Rectal smooth muscle tissue (tissue), 1 donor: ENCODE measurements around the gene SSPN.
A peak's percentile ranks its signal among the peaks of the same experiment; 100 is the strongest.

ENCODE experiments used
- H3K27ac ChIP-seq: one replicate; pipeline ENCODE4 v1.7.0; 2013; ENCODE audit warnings: low read depth, low read length, inconsistent platforms
- H3K27me3 ChIP-seq: one replicate; pipeline ENCODE4 v1.7.0; 2013; ENCODE audit warnings: low read length; ENCODE audit not compliant: control insufficient read depth, insufficient read depth
- H3K36me3 ChIP-seq: one replicate; pipeline ENCODE4 v1.7.0; 2013; ENCODE audit warnings: low read length; ENCODE audit not compliant: control insufficient read depth, insufficient read depth
- H3K4me1 ChIP-seq: one replicate; pipeline ENCODE4 v1.7.0; 2013; ENCODE audit warnings: low read length; ENCODE audit not compliant: control insufficient read depth, insufficient read depth
- H3K4me3 ChIP-seq: one replicate; pipeline ENCODE4 v1.7.0; 2013; ENCODE audit warnings: low read length
- H3K9ac ChIP-seq: one replicate; pipeline ENCODE4 v1.7.0; 2013; ENCODE audit warnings: low read length

SSPN gene

GRCh38 chr12:26252946-26253345 is 57.6 kb downstream of the SSPN start:
- Histone ChIP-seq H3K27ac (no peak overlapping the region), H3K4me1 (no peaks in the 10 kb centered on the region)

GRCh38 chr12:26255893-26256645 is 60.7 kb downstream of the SSPN start:
- H3K4me3 ChIP-seq: no peak overlapping the region
- no peak overlapping the region for H3K27ac ChIP-seq
- H3K4me1 ChIP-seq: no peaks in the 10 kb centered on the region
- no peaks in the 10 kb centered on the region for H3K27me3 ChIP-seq
- no peak overlapping the region for H3K9ac ChIP-seq
- no peaks in the 10 kb centered on the region for H3K36me3 ChIP-seq

More at GRCh38 chr12:26252946-26253345, 57.6 kb downstream of the SSPN start:
- no peaks in the 10 kb centered on the region for H3K27me3 ChIP-seq
- no peak overlapping the region for H3K9ac ChIP-seq
- no peaks in the 10 kb centered on the region for H3K36me3 ChIP-seq
- H3K4me3 ChIP-seq: no peak overlapping the region

GRCh38 chr12:26264215-26264838 is 69.0 kb downstream of the SSPN start:
- Histone ChIP-seq H3K36me3 (no peaks in the 10 kb centered on the region), H3K4me3 (no peak overlapping the region), H3K27ac (no peak overlapping the region), H3K9ac (no peak overlapping the region), H3K4me1 (no peaks in the 10 kb centered on the region), H3K27me3 (no peaks in the 10 kb centered on the region)

GRCh38 chr12:26265606-26266005 is 70.2 kb downstream of the SSPN start:
- Histone ChIP-seq H3K36me3 (no peaks in the 10 kb centered on the region), H3K4me1 (no peaks in the 10 kb centered on the region), H3K27me3 (no peaks in the 10 kb centered on the region), H3K27ac (no peak overlapping the region), H3K9ac (no peak overlapping the region), H3K4me3 (no peak overlapping the region)

GRCh38 chr12:26266881-26267280 is 71.5 kb downstream of the SSPN start:
- Histone ChIP-seq H3K4me1 (peaks cover 3% of the 10 kb centered on the region), H3K27ac (no peak overlapping the region), H3K36me3 (no peaks in the 10 kb centered on the region), H3K4me3 (no peak overlapping the region), H3K9ac (no peak overlapping the region), H3K27me3 (no peaks in the 10 kb centered on the region)

- no peak overlapping the region for H3K4me3 ChIP-seq
- H3K27me3 ChIP-seq: no peaks in the 10 kb centered on the region
- H3K27ac ChIP-seq: no peak overlapping the region
- H3K36me3 ChIP-seq: no peaks in the 10 kb centered on the region
- H3K9ac ChIP-seq: no peak overlapping the region
- H3K4me1 ChIP-seq: peaks cover 7% of the 10 kb centered on the region
Observed at GRCh38 chr12:26268841-26269561, 73.6 kb downstream of the SSPN start.

- Histone ChIP-seq H3K27me3 (no peaks in the 10 kb centered on the region), H3K4me1 (peaks cover 12% of the 10 kb centered on the region), H3K36me3 (no peaks in the 10 kb centered on the region), H3K4me3 (no peak overlapping the region), H3K27ac (no peak overlapping the region), H3K9ac (no peak overlapping the region)
Observed at GRCh38 chr12:26269562-26270284, 74.3 kb downstream of the SSPN start.

GRCh38 chr12:26271024-26271423 is 75.7 kb downstream of the SSPN start:
- no peaks in the 10 kb centered on the region for H3K27me3 ChIP-seq
- H3K4me3 ChIP-seq: no peak overlapping the region
- H3K4me1 ChIP-seq: peaks cover 15% of the 10 kb centered on the region
- H3K9ac ChIP-seq: no peak overlapping the region
- no peak overlapping the region for H3K27ac ChIP-seq
- no peaks in the 10 kb centered on the region for H3K36me3 ChIP-seq

- no peak overlapping the region for H3K9ac ChIP-seq
- peaks cover 15% of the 10 kb centered on the region for H3K4me1 ChIP-seq
- H3K4me3 ChIP-seq: peak overlapping the region; percentile 22
- H3K27ac ChIP-seq: no peak overlapping the region
- no peaks in the 10 kb centered on the region for H3K27me3 ChIP-seq
- H3K36me3 ChIP-seq: no peaks in the 10 kb centered on the region
Observed at GRCh38 chr12:26271889-26272492, 76.6 kb downstream of the SSPN start.

GRCh38 chr12:26272851-26273250 is 77.5 kb downstream of the SSPN start:
- Histone ChIP-seq H3K36me3 (no peaks in the 10 kb centered on the region), H3K27ac (no peak overlapping the region), H3K27me3 (no peaks in the 10 kb centered on the region), H3K4me3 (no peak overlapping the region), H3K4me1 (peaks cover 15% of the 10 kb centered on the region), H3K9ac (no peak overlapping the region)

GRCh38 chr12:26273811-26274210 is 78.4 kb downstream of the SSPN start:
- Histone ChIP-seq H3K36me3 (no peaks in the 10 kb centered on the region), H3K27me3 (no peaks in the 10 kb centered on the region), H3K4me3 (no peak overlapping the region), H3K27ac (peak overlapping the region; percentile 85), H3K9ac (no peak overlapping the region), H3K4me1 (peaks cover 15% of the 10 kb centered on the region)
